ENCODE measurements around the gene UBE2G2.

GRCh38 chr21:44730028-44730395, 71.6 kb downstream of the UBE2G2 start:
- TF ChIP-seq YY1 (IDR thresholded peaks at IDR 0.05), result no peak
- TF ChIP-seq, protein P1, sequence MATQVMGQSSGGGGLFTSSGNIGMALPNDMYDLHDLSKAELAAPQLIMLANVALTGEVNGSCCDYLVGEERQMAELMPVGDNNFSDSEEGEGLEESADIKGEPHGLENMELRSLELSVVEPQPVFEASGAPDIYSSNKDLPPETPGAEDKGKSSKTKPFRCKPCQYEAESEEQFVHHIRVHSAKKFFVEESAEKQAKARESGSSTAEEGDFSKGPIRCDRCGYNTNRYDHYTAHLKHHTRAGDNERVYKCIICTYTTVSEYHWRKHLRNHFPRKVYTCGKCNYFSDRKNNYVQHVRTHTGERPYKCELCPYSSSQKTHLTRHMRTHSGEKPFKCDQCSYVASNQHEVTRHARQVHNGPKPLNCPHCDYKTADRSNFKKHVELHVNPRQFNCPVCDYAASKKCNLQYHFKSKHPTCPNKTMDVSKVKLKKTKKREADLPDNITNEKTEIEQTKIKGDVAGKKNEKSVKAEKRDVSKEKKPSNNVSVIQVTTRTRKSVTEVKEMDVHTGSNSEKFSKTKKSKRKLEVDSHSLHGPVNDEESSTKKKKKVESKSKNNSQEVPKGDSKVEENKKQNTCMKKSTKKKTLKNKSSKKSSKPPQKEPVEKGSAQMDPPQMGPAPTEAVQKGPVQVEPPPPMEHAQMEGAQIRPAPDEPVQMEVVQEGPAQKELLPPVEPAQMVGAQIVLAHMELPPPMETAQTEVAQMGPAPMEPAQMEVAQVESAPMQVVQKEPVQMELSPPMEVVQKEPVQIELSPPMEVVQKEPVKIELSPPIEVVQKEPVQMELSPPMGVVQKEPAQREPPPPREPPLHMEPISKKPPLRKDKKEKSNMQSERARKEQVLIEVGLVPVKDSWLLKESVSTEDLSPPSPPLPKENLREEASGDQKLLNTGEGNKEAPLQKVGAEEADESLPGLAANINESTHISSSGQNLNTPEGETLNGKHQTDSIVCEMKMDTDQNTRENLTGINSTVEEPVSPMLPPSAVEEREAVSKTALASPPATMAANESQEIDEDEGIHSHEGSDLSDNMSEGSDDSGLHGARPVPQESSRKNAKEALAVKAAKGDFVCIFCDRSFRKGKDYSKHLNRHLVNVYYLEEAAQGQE (IDR thresholded peaks at IDR 0.05), result no peak
- TF ChIP-seq, protein P2, sequence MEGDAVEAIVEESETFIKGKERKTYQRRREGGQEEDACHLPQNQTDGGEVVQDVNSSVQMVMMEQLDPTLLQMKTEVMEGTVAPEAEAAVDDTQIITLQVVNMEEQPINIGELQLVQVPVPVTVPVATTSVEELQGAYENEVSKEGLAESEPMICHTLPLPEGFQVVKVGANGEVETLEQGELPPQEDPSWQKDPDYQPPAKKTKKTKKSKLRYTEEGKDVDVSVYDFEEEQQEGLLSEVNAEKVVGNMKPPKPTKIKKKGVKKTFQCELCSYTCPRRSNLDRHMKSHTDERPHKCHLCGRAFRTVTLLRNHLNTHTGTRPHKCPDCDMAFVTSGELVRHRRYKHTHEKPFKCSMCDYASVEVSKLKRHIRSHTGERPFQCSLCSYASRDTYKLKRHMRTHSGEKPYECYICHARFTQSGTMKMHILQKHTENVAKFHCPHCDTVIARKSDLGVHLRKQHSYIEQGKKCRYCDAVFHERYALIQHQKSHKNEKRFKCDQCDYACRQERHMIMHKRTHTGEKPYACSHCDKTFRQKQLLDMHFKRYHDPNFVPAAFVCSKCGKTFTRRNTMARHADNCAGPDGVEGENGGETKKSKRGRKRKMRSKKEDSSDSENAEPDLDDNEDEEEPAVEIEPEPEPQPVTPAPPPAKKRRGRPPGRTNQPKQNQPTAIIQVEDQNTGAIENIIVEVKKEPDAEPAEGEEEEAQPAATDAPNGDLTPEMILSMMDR (IDR thresholded peaks at IDR 0.05; ENCODE audit: low read depth, low read length, missing input control), result no peak
- no peak for TF ChIP-seq MAX (IDR thresholded peaks at IDR 0.05)
- TF ChIP-seq, protein P3, sequence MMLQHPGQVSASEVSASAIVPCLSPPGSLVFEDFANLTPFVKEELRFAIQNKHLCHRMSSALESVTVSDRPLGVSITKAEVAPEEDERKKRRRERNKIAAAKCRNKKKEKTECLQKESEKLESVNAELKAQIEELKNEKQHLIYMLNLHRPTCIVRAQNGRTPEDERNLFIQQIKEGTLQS (IDR thresholded peaks at IDR 0.05), result no peak
- no peak for TF ChIP-seq RAD21 (IDR thresholded peaks at IDR 0.05)
- TF ChIP-seq, protein P4, sequence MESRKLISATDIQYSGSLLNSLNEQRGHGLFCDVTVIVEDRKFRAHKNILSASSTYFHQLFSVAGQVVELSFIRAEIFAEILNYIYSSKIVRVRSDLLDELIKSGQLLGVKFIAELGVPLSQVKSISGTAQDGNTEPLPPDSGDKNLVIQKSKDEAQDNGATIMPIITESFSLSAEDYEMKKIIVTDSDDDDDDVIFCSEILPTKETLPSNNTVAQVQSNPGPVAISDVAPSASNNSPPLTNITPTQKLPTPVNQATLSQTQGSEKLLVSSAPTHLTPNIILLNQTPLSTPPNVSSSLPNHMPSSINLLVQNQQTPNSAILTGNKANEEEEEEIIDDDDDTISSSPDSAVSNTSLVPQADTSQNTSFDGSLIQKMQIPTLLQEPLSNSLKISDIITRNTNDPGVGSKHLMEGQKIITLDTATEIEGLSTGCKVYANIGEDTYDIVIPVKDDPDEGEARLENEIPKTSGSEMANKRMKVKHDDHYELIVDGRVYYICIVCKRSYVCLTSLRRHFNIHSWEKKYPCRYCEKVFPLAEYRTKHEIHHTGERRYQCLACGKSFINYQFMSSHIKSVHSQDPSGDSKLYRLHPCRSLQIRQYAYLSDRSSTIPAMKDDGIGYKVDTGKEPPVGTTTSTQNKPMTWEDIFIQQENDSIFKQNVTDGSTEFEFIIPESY (IDR thresholded peaks at IDR 0.05), result no peak
